Measurements from ENCODE around the gene PDE11A. TPM values are rescaled to one million over a fixed set of nuclear protein-coding genes. Genes with fewer than 3 reads are reported as not detected.

The PDE11A gene
- total RNA-seq, 2 experiments from 2014 or later, result not detected

GRCh38 chr2:177646241-177646640 lies 426.3 kb downstream of the PDE11A start:
- Mint-ChIP-seq H3K27me3 (peaks cover 5% of the 10 kb centered on the region), H3K9me3 (no peaks in the 10 kb centered on the region), H3K4me1 (ENCODE audit: low read depth) (no peaks in the 10 kb centered on the region), H3K36me3 (ENCODE audit: low read depth) (no peaks in the 10 kb centered on the region), H3K4me3 (no peak overlapping the region), H3K27ac (no peak overlapping the region)
- CTCF ChIA-PET, result interaction anchor here (1.4 kb wide), 1 partner anchor 23 kb away, joined by 4 read pairs; no protein-coding TSS in a partner anchor
- no peak for TF ChIP-seq CTCF (IDR thresholded peaks at IDR 0.05)
- DNase-seq, result no peak
- no peak for ATAC-seq
- POLR2A ChIA-PET, result no interaction called here
- intact Hi-C loops (cut with micrococcal nuclease), result no loop called here

GRCh38 chr2:177641331-177641730 lies 431.2 kb downstream of the PDE11A start:
- POLR2A ChIA-PET, result interaction anchor here (0.8 kb wide), 1 partner anchor 118 kb away, joined by 3 read pairs; no protein-coding TSS in a partner anchor
- Mint-ChIP-seq H3K4me1 (ENCODE audit: low read depth) (no peaks in the 10 kb centered on the region), H3K27ac (no peak overlapping the region), H3K9me3 (no peaks in the 10 kb centered on the region), H3K36me3 (ENCODE audit: low read depth) (no peaks in the 10 kb centered on the region), H3K27me3 (peaks cover 3% of the 10 kb centered on the region), H3K4me3 (no peak overlapping the region)
- no peak for TF ChIP-seq CTCF (IDR thresholded peaks at IDR 0.05)
- no peak for ATAC-seq
- intact Hi-C loops (cut with micrococcal nuclease), result no loop called here
- CTCF ChIA-PET, result no interaction called here
- no peak for DNase-seq

GRCh38 chr2:177640423-177640822 lies 432.2 kb downstream of the PDE11A start:
- ATAC-seq (no peak), DNase-seq (no peak)
- POLR2A ChIA-PET, result no interaction called here
- intact Hi-C loops (cut with micrococcal nuclease), result no loop called here
- Mint-ChIP-seq H3K27ac (no peak overlapping the region), H3K4me3 (no peak overlapping the region), H3K36me3 (ENCODE audit: low read depth) (no peaks in the 10 kb centered on the region), H3K27me3 (peaks cover 3% of the 10 kb centered on the region), H3K9me3 (no peaks in the 10 kb centered on the region), H3K4me1 (ENCODE audit: low read depth) (no peaks in the 10 kb centered on the region)
- TF ChIP-seq CTCF (IDR thresholded peaks at IDR 0.05), result no peak
- CTCF ChIA-PET, result interaction anchor here (0.6 to 1.1 kb wide), 2 partner anchors 62 to 76 kb away, joined by 3 read pairs; no protein-coding TSS in a partner anchor

- Mint-ChIP-seq H3K27ac (no peak overlapping the region), H3K27me3 (peaks cover 3% of the 10 kb centered on the region), H3K36me3 (ENCODE audit: low read depth) (no peaks in the 10 kb centered on the region), H3K4me3 (no peak overlapping the region), H3K9me3 (no peaks in the 10 kb centered on the region), H3K4me1 (ENCODE audit: low read depth) (no peaks in the 10 kb centered on the region)
- ChIA-PET CTCF (interaction anchor here (1.1 kb wide), 1 partner anchor 61 kb away, joined by 3 read pairs; no protein-coding TSS in a partner anchor), POLR2A (no interaction called here)
- ATAC-seq, result no peak
- no peak for DNase-seq
- intact Hi-C loops (cut with micrococcal nuclease), result no loop called here
- TF ChIP-seq CTCF (IDR thresholded peaks at IDR 0.05), result no peak
Measured at GRCh38 chr2:177639262-177639914, 433.2 kb downstream of the PDE11A start.

GRCh38 chr2:177638507-177638906 lies 434.1 kb downstream of the PDE11A start:
- DNase-seq (no peak), ATAC-seq (no peak)
- Mint-ChIP-seq H3K4me1 (ENCODE audit: low read depth) (no peaks in the 10 kb centered on the region), H3K36me3 (ENCODE audit: low read depth) (no peaks in the 10 kb centered on the region), H3K4me3 (no peak overlapping the region), H3K27me3 (peaks cover 3% of the 10 kb centered on the region), H3K9me3 (no peaks in the 10 kb centered on the region), H3K27ac (no peak overlapping the region)
- ChIA-PET POLR2A (no interaction called here), CTCF (no interaction called here)
- no peak for TF ChIP-seq CTCF (IDR thresholded peaks at IDR 0.05)
- intact Hi-C loops (cut with micrococcal nuclease), result no loop called here
